Esophagus muscularis mucosa (tissue), 3 donors: ENCODE measurements around the gene TRAPPC3.

Experiments
- CTCF ChIP-seq, 3 experiments: fragments of 200-600 bp in 2 of 3; fragments of 450-650 bp in 1 of 3; sonication (generic) in 2 of 3; IDR thresholded peaks; one replicate each; pipeline ENCODE4 v1.5.1; 2017 to 2019; ENCODE audit warnings: antibody characterized with exemption in 3 of 3, mild to moderate bottlenecking in 2 of 3, moderate library complexity in 1 of 3
- POLR2A ChIP-seq: fragments of 450-650 bp; IDR thresholded peaks from one replicate; pipeline ENCODE4 v1.6.1; 2017; ENCODE audit warnings: antibody characterized with exemption, moderate library complexity, mild to moderate bottlenecking, low read depth
- POLR2AphosphoS5 ChIP-seq, 2 donors: sonication (generic); formaldehyde crosslinking; IDR thresholded peaks; one replicate each; pipeline ENCODE4 v1.6.1; 2017; ENCODE audit warnings: antibody characterized with exemption in 2 of 2

GRCh38 chr1:36128126-36128904 is 21.0 kb downstream of the TRAPPC3 start:
- TF ChIP-seq CTCF (IDR thresholded peaks at IDR 0.05): no peak
- no peak for TF ChIP-seq POLR2A
- TF ChIP-seq POLR2AphosphoS5 (IDR thresholded peaks at IDR 0.05): no peak
